ENCODE measurements around the gene NCAPG2. TPM values are rescaled to one million over a fixed set of nuclear protein-coding genes. Genes with fewer than 3 reads are reported as not detected.

The NCAPG2 gene
- total and polyA plus RNA-seq, 2 of the 13 experiments (the other 11 are each of a cell fraction or from before 2014, with no cell fraction given), result 15.1 to 30.7 TPM

GRCh38 chr7:158638001-158638400 lies 66.6 kb downstream of the NCAPG2 start (continued):
- TF ChIP-seq MLXIP (CRISPR knock-in tag; IDR thresholded peaks at IDR 0.05; ENCODE audit: borderline replicate concordance), result no peak
- no peak for TF ChIP-seq SETDB1 (CRISPR knock-in tag; IDR thresholded peaks at IDR 0.05; ENCODE audit: borderline replicate concordance)
- TF ChIP-seq HOXA5 (CRISPR knock-in tag; IDR thresholded peaks at IDR 0.05), result no peak
- peak; percentile 64 for TF ChIP-seq ZNF501 (CRISPR knock-in tag; IDR thresholded peaks at IDR 0.05)
- TF ChIP-seq PRDM15 (CRISPR knock-in tag; IDR thresholded peaks at IDR 0.05), result no peak
- TF ChIP-seq GPN1 (CRISPR knock-in tag; IDR thresholded peaks at IDR 0.05; ENCODE audit: borderline replicate concordance), result no peak
- no peak for TF ChIP-seq FOXP1 (IDR thresholded peaks at IDR 0.05)
- TF ChIP-seq FOXP1 (CRISPR knock-in tag; IDR thresholded peaks at IDR 0.05), result peak; percentile 75; the same call in 1 of the 2 replicates
- peak; percentile 26; the same call in 1 of the 2 replicates for TF ChIP-seq TFAP4 (IDR thresholded peaks at IDR 0.05; ENCODE audit: borderline replicate concordance, low read depth)
- TF ChIP-seq NRL (CRISPR knock-in tag; IDR thresholded peaks at IDR 0.05; ENCODE audit: borderline replicate concordance), result no peak
- peak; percentile 46; the same call in 1 of the 2 replicates for TF ChIP-seq FOXO1 (CRISPR knock-in tag; IDR thresholded peaks at IDR 0.05)
- TF ChIP-seq ZMYM4 (CRISPR knock-in tag; IDR thresholded peaks at IDR 0.05), result 0 out of 2 replicates have a peak, but pooled peaks have one; percentile 55
- TF ChIP-seq GABPB1 (CRISPR knock-in tag; IDR thresholded peaks at IDR 0.05), result peak; percentile 38; the same call in 1 of the 2 replicates
- peak; percentile 71; the same call in 1 of the 2 replicates for TF ChIP-seq GFI1 (CRISPR knock-in tag; IDR thresholded peaks at IDR 0.05; ENCODE audit: borderline replicate concordance)
- TF ChIP-seq NCOA2 (CRISPR knock-in tag; IDR thresholded peaks at IDR 0.05), result peak; percentile 66

Data from HepG2 (cell line).